ENCODE data around the gene RAP1GDS1. TPM values are rescaled to one million over a fixed set of nuclear protein-coding genes. Genes with fewer than 3 reads are reported as not detected.
A peak's percentile ranks its signal among the peaks of the same experiment; 100 is the strongest.

Gene RAP1GDS1
- total RNA-seq, 1 donor from 2014 or later: 37.0 TPM

- no peak overlapping the region for H3K4me3 ChIP-seq
- ATAC-seq (no peak), DNase-seq (no peak)
- H3K4me1 ChIP-seq: no peaks in the 10 kb centered on the region
- H3K9me3 ChIP-seq: no peaks in the 10 kb centered on the region
- TF ChIP-seq, protein P1, sequence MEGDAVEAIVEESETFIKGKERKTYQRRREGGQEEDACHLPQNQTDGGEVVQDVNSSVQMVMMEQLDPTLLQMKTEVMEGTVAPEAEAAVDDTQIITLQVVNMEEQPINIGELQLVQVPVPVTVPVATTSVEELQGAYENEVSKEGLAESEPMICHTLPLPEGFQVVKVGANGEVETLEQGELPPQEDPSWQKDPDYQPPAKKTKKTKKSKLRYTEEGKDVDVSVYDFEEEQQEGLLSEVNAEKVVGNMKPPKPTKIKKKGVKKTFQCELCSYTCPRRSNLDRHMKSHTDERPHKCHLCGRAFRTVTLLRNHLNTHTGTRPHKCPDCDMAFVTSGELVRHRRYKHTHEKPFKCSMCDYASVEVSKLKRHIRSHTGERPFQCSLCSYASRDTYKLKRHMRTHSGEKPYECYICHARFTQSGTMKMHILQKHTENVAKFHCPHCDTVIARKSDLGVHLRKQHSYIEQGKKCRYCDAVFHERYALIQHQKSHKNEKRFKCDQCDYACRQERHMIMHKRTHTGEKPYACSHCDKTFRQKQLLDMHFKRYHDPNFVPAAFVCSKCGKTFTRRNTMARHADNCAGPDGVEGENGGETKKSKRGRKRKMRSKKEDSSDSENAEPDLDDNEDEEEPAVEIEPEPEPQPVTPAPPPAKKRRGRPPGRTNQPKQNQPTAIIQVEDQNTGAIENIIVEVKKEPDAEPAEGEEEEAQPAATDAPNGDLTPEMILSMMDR (IDR thresholded peaks at IDR 0.05): no peak
- H3K36me3 ChIP-seq: peaks cover 29% of the 10 kb centered on the region
- intact Hi-C loops (cut with DNase I): no loop called here
- no peak overlapping the region for H3K27ac ChIP-seq
- H3K27me3 ChIP-seq (ENCODE audit: low read depth): no peaks in the 10 kb centered on the region
Observed at GRCh38 chr4:98433691-98434090, 172.5 kb downstream of the RAP1GDS1 start.

GRCh38 chr4:98434816-98435215 lies 173.6 kb downstream of the RAP1GDS1 start:
- Histone ChIP-seq H3K36me3 (peaks cover 29% of the 10 kb centered on the region), H3K9me3 (no peaks in the 10 kb centered on the region), H3K27me3 (ENCODE audit: low read depth) (no peaks in the 10 kb centered on the region), H3K4me1 (no peaks in the 10 kb centered on the region), H3K4me3 (no peak overlapping the region), H3K27ac (no peak overlapping the region)
- TF ChIP-seq, protein P1 (IDR thresholded peaks at IDR 0.05): no peak
- no peak for ATAC-seq
- no peak for DNase-seq
- intact Hi-C loops (cut with DNase I): no loop called here

- H3K9me3 ChIP-seq: no peaks in the 10 kb centered on the region
- H3K4me1 ChIP-seq: peaks cover 17% of the 10 kb centered on the region
- H3K27me3 ChIP-seq (ENCODE audit: low read depth): no peaks in the 10 kb centered on the region
- DNase-seq (no peak), ATAC-seq (no peak)
- intact Hi-C loops (cut with DNase I): no loop called here
- H3K27ac ChIP-seq: no peak overlapping the region
- peaks cover 32% of the 10 kb centered on the region for H3K36me3 ChIP-seq
- H3K4me3 ChIP-seq: no peak overlapping the region
- TF ChIP-seq, protein P1 (IDR thresholded peaks at IDR 0.05): no peak
Observed at GRCh38 chr4:98444371-98444770, 183.2 kb downstream of the RAP1GDS1 start.

DNA sequence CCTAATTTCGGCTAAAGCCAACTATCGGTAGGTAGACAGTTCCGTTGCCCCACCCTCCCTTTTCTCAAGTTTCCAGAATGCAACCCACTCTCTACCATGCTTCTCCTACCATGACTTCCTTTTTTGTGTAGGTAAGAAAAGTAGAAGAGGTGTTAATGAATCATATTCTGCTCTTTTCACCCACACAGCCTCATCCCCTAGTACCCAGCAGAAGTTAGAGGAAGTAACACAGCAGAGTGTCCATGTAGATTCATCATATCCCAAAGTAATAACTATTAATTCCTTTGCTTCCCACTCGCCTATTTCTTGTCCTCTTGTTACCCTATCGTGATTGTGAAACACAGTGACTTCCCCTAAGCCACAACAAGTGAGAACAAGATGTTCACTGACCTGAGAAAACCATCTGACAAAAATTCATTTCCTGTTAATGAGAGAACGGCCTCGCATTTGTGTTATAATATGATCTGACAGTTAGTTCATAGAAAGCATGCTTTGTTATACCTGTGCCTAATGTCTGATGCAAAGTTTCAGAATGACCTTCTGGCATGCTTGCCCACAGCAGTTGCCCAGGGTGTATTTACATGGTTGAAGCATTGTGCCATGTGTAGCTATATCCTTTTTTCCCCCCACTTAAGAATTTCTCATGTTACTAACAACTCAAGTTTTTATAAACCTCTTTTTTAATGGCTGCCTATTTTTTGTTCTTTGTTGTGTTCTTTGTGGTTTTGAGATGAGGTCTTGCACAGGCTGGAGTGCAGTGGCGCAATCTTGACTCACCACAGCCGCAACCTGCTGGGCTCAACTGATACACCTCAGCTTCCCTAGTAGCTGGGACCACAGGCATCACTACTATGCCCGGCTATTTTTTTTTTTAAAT lies 185.6 kb downstream of the RAP1GDS1 start:
- Histone ChIP-seq H3K27ac (peak overlapping the region; percentile 43), H3K4me1 (peaks cover 17% of the 10 kb centered on the region), H3K27me3 (ENCODE audit: low read depth) (no peaks in the 10 kb centered on the region), H3K4me3 (no peak overlapping the region), H3K36me3 (peaks cover 17% of the 10 kb centered on the region), H3K9me3 (no peaks in the 10 kb centered on the region)
- intact Hi-C loops (cut with DNase I): no loop called here
- ATAC-seq: peak; percentile 80 to 81
- TF ChIP-seq, protein P1 (IDR thresholded peaks at IDR 0.05): no peak
- DNase-seq: peak; percentile 51

GRCh38 chr4:98447648-98448047 lies 186.5 kb downstream of the RAP1GDS1 start:
- Histone ChIP-seq H3K9me3 (peaks cover 7% of the 10 kb centered on the region), H3K4me3 (no peak overlapping the region), H3K4me1 (peaks cover 17% of the 10 kb centered on the region), H3K27me3 (ENCODE audit: low read depth) (no peaks in the 10 kb centered on the region), H3K36me3 (peaks cover 8% of the 10 kb centered on the region), H3K27ac (no peak overlapping the region)
- ATAC-seq (peak in 1 of 2 donors; percentile 10), DNase-seq (no peak)
- TF ChIP-seq, protein P1 (IDR thresholded peaks at IDR 0.05): no peak
- intact Hi-C loops (cut with DNase I): no loop called here

Data from lower lobe of right lung (tissue), 2 donors.